NK-92 (cell line): ENCODE measurements around the gene ESRRB.

Experiments
- DNase-seq: peaks from one replicate; lab custom pipeline; 2025; ENCODE audit not compliant: unreplicated experiment; lab: John Stamatoyannopoulos, UW

Gene ESRRB

DNA sequence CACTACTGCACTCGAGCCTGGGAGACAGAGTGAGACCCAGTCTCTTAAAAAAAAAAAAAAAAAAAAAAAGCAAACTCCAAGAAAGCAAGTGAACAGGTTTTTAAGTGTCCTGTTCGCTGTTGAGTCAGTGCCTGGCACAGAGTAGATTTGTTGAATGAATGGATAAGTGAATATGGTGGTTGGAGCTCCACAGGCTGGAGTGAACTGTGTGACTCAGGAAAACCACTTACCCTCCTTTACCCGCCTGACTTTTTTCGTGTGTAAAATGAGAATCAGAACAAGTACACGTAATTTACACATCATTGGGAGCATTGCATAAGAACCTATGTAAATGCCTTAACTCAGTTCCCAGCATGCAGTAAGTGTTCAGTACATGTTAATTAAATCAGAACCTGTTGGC, 24.0 kb upstream of the ESRRB start:
- DNase-seq: no peak

DNA sequence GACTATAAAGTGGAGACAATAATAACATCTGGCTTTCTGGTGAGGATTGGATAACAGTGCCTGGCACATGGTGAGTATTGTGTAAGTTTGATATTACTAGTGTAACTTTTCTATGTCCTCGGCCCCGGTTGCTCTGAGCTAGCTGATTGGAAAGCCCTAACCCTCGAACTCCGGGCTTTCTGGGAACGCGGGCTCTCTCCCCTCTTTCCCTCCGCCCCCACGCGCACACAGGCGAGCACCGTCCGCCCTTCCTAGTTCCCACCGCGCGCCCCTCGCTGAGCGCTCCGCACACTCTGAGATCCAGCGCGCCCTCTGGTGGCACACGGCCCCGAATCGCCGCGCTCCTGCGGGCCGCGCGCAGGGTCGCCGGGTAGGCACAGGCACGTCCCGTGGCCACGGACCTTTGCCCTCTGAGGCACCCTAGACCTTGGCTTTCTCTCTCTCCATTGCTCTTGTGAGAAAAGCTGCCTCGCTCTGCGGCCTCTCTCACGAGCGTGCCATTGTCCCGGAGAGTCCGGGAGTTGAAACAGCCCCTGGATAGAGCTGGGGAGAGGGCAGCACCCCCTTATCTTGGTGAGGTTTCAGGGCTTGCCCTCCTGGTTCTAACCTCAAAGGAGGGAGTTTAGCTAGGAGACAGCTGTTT, 23.2 kb upstream of the ESRRB start:
- no peak for DNase-seq

DNA sequence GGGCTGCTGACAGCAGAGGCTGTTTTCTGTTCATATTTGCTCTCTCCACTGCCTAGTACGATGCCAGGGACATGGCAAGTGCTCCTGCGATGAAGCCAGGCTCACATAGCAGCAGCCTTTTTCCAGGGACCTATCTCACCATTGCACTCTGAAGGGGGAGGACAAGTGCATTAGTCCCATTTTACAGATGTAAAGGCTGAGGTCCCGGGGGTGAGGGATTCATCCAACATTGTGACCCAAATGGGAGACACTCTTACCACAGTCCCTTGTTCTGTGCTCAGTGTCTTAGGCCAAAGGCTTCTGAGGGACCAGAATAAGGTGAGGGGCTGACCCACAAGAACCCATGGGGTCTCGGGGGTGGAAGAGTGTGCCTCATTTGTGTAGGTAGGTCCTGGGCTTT, 21.6 kb upstream of the ESRRB start:
- no peak for DNase-seq

DNA sequence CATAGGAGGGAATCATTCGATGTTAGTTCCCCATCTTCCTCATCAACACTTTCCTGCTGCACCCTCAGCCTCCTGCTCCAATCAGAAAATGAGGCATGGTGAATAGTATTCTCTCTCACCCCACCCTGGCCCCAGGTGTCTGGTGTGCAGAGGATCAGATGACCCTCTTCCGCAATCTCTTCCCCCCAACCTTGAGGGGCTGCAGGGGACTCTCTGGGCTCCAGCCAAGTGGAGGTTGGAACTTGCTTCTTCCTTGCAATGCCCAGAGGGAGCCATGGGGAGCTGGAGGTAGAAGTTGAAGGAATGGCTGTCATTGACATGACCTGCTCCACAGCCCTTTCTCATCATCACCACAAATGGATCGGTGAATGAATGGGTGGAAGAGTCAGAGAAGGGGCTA, 20.2 kb upstream of the ESRRB start:
- no peak for DNase-seq

DNA sequence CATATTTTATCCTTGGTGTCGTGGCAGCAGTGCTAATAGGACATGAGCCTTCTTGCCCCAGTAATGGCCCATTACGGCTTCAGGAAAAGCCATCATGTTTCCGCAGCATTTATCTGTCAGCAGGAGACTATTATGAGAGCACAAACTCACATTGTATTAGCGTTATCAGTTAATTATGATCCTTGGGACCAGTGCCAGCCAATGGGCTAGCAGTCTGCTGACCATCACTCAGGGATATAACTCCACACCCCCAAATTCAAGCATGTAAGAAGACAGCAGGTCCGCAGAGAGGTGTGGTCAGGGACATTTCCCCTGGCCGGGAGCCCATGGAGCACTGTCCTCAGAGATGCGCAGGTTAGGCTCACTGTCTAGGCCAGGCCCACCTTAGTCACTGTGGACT, 4.9 kb upstream of the ESRRB start:
- DNase-seq: no peak

GRCh38 chr14:76373456-76373855, 2.5 kb upstream of the ESRRB start:
- no peak for DNase-seq

DNA sequence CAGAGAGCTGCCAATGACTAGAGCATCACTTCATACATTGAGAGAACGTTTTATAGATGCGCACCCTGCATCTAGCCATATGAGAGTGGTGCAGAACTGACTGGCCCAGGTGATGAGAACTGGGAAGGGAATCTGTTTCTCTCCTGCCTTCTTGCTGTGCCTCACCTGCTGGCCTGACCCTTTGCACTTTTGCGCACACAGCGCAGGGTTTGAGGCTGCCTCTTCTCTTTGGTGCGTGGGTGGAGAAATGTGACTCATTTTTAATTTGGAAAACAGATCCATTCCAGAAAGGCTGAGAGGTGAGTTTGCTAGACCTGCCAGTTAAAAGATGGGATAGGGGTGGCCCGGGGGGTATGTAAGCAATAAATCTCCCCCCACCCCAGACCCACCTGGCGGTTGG, 453 bp upstream of the ESRRB start:
- no peak for DNase-seq

DNA sequence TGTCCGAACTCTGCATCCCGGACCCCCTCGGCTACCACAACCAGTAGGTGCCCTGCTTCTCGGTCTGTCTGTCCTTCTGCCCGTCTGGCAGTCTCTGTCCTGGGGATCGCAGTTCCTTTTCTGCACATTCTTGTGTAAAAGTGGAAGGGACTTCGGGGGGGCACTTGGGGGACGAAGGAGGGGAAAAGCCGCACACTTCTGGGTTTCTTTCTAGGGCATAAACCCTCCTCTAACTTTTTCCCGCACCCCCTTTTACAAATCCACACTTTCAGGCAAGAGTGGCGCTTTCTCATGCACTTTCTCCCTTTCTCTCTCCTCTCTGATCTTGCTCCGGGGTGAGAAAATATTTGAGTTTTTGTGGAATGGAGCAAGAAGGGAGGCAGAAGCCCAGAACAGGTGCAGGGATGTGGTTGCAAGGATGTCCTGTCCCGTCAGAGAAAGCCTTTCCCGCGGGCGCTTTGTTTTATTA, 506 bp downstream of the ESRRB start:
- no peak for DNase-seq

GRCh38 chr14:76376878-76377734, 1.2 kb downstream of the ESRRB start:
- no peak for DNase-seq

- no peak for DNase-seq
These were observed 1.8 kb downstream of the ESRRB start for GRCh38 chr14:76377735-76378074.

DNA sequence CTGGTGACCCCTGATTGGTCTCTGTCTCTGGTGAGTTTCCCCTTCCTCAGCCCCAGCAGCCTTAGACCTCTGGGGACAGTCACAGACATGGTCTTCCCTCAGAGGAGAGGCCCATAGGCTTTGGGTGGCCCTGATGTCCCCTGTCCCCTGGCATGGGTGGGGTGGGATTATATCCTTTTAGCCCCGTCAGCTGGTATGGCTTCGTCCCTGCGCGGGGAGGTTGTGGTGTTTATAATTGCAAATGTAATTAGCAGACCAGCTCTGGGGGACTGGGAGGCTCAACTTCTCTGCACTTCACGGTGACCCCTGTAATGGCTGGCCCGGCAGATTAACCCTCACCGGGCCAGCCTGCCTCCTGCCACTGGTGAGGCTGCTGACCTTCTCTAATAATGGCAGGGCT, 5.1 kb downstream of the ESRRB start:
- DNase-seq: no peak

- DNase-seq: no peak
These were observed 6.0 kb downstream of the ESRRB start for GRCh38 chr14:76381817-76382494.

GRCh38 chr14:76382495-76382832, 6.5 kb downstream of the ESRRB start:
- DNase-seq: no peak

DNA sequence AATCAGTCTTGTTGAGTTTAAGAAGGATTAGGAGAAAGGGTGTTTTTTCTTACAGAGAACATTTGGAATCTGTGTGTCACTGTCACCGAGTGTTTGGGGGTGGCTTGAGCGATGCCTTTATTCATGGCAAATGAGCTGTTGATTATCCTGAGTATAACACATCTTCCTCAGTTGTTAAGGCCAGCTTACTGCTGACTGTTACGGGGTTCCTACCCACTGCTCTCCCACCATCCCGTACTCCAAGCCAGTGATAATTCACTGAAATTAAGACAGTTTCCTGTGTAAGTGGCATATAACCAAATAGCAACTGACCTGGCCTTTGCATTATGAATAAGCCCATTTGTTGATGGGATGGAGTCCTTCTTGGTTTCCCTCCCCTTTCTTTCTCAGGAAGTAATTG, 9.5 kb downstream of the ESRRB start:
- DNase-seq: no peak

- DNase-seq: no peak
These were observed 11.2 kb downstream of the ESRRB start for GRCh38 chr14:76386944-76387782.

DNA sequence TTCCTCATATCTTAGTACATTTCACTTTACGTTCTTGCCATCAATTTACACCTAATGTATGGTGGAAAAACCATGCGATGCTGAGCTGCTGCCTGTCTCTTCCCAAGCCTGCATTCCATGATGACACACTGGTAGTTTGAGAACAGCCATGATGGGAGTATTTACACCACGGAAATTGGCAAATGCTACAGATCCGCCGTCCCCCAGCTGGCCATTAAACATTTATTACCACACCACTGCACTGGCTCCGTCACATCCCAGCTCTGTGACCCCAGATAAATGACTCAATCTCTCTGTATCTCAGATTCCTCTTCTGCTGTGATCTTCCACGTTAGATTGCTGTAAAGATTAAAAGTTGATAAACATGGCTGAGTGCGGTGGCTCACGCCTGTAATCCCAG, 13.9 kb downstream of the ESRRB start:
- no peak for DNase-seq

DNA sequence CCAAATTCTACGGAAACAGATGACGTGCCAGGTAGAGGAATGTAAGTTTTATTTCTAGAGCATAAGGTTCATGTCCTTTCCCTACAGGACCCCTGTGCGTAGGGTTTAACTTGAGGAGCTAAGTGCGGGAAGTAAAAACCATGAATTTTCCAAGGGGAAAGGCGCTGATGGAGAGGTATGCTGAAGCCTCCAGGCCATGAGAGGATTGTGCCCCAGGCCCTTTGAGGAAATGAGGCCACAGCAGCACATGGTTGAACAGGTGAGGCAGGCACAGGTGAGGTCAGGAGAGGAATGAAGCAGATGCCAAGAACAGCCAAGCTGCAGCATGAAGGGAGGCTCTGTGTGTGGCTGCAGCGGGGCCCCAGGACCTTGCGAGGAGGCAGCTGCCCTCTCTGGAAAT, 14.7 kb downstream of the ESRRB start:
- DNase-seq: no peak

DNA sequence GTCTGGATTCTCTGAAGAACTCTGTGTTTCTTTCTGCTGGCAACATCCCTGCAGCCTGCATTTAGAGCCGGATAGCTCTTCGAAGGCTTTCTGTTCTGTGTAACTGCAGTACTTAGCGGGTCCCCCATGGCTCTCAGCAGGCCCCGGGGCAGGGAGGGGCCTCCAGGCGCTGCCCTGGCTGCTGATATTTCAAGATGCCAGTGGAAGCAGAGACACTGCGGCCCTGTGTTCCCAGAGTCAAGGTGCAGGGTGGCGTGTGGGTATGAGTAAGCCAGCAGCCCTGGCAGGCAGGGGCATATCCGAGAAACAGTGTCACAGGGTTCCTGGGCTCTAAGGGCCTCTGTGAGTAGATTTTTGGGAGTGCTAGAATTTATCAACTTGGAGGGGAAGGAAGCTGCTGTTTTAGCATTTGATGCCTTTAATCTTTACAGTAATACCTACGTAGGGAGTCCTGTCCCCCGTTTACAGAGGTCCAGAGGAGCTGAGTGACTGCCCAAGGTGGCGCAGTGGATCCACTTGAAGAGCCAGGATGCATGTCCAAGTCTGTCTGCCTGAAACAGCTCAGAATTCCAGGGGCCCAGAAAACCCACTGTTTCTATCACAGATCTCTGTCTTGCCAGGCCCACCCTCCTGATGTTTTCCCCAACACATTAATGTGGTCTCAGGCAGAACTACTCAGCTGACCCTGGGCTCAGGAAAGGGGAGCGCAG, 16.2 kb downstream of the ESRRB start:
- no peak for DNase-seq

DNA sequence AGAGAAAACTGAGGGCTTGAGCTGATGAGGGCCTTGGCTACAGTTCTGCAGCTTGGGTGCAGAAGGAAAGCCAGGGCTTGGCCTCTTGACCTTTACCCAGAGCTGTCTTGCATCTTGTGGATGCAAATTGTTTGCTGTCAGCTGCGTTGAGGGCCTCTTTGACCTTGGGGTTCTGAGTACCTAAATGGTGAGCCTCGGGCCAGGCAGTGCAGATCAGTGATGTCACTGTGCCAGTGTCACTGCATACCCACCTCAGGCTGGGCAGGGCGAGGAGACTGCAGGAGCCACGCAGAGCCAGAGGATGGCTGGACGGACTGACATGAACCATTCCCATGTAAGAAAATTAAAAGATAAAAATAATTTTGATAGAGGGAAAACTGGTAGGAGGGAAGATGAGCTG, 18.6 kb downstream of the ESRRB start:
- DNase-seq: no peak

- no peak for DNase-seq
These were observed 19.2 kb downstream of the ESRRB start for GRCh38 chr14:76395161-76395560.

GRCh38 chr14:76396714-76397187, 20.8 kb downstream of the ESRRB start:
- DNase-seq: no peak
